HepG2 (cell line): ENCODE data around the gene AGBL3. TPM values are rescaled to one million over a fixed set of nuclear protein-coding genes. Genes with fewer than 3 reads are reported as not detected.

ENCODE experiments used
- BORCS8-MEF2B ChIP-seq: sonication (generic); formaldehyde crosslinking; IDR thresholded peaks from 2 replicates; pipeline ENCODE4 v1.8.0; 2022; ENCODE audit warnings: mild to moderate bottlenecking, missing genetic modification reagents
- CBFB ChIP-seq: sonication (generic); formaldehyde crosslinking; IDR thresholded peaks from 2 replicates; pipeline ENCODE4 v1.4.0; 2020; ENCODE audit warnings: missing genetic modification reagents
- HDAC1 ChIP-seq: sonication (generic); formaldehyde crosslinking; IDR thresholded peaks from 2 replicates; pipeline ENCODE4 v1.5.1; 2020; ENCODE audit warnings: mild to moderate bottlenecking, missing genetic modification reagents
- KLF12 ChIP-seq: sonication (generic); formaldehyde crosslinking; IDR thresholded peaks from 2 replicates; pipeline ENCODE4 v1.4.0; 2020; ENCODE audit warnings: missing genetic modification reagents, borderline replicate concordance
- MATR3 ChIP-seq: sonication (generic); formaldehyde crosslinking; IDR thresholded peaks from 2 replicates; pipeline ENCODE4 v1.4.0; 2020; ENCODE audit warnings: missing genetic modification reagents
- MZF1 ChIP-seq: sonication (generic); formaldehyde crosslinking; IDR thresholded peaks from 2 replicates; pipeline ENCODE4 v1.8.1; 2023; ENCODE audit warnings: mild to moderate bottlenecking, missing genetic modification reagents, borderline replicate concordance
- PITX1 ChIP-seq: sonication (generic); formaldehyde crosslinking; IDR thresholded peaks from 2 replicates; pipeline ENCODE4 v1.5.1; 2020; ENCODE audit warnings: mild to moderate bottlenecking, missing genetic modification reagents
- SPEN ChIP-seq: sonication (generic); formaldehyde crosslinking; IDR thresholded peaks from 2 replicates; pipeline ENCODE4 v1.5.1; 2020; ENCODE audit warnings: low read depth, mild to moderate bottlenecking, missing genetic modification reagents
- TRAFD1 ChIP-seq: sonication (generic); formaldehyde crosslinking; IDR thresholded peaks from 2 replicates; pipeline ENCODE4 v1.5.1; 2020; ENCODE audit warnings: missing genetic modification reagents, mild to moderate bottlenecking, borderline replicate concordance
- XRCC5 ChIP-seq: fragments of 200-400 bp; formaldehyde crosslinking; optimal IDR thresholded peaks from 2 replicates; pipeline ENCODE3; 2017; ENCODE audit warnings: mild to moderate bottlenecking, low read length
- ZBTB40 ChIP-seq, 2 experiments: fragments of 450-650 bp in 1 of 2; sonication (generic) in 1 of 2; formaldehyde crosslinking in 1 of 2; IDR thresholded peaks; 2 replicates each; pipeline versions ENCODE4 v1.6.1 to v1.8.0; 2016 to 2022; ENCODE audit warnings: antibody characterized with exemption in 1 of 2, mild to moderate bottlenecking in 1 of 2, missing genetic modification reagents in 1 of 2
- ZNF597 ChIP-seq: sonication (generic); formaldehyde crosslinking; IDR thresholded peaks from 2 replicates; pipeline ENCODE4 v1.5.0; 2020; ENCODE audit warnings: missing genetic modification reagents
- ZNF816 ChIP-seq: sonication (generic); formaldehyde crosslinking; IDR thresholded peaks from 2 replicates; pipeline ENCODE4 v1.8.0; 2022; ENCODE audit warnings: missing genetic modification reagents, mild to moderate bottlenecking, borderline replicate concordance
- ZNF879 ChIP-seq: sonication (generic); formaldehyde crosslinking; IDR thresholded peaks from 2 replicates; pipeline ENCODE4 v1.8.1; 2023; ENCODE audit warnings: missing genetic modification reagents
- polyA plus RNA-seq, 8 experiments: library from polyadenylated mRNA; depleted of rRNA in 3 of 8; stranded (reverse) in 7 of 8; unstranded in 1 of 8; fragments of >200 nt; fragmentation: Illumina TruSeq in 4 of 8; extraction: Trizol in 4 of 8; gene quantifications; 2 replicates each; pipeline versions ENCODE4 v1.2.1 to v1.2.3, GENCODE V29; 2011 to 2016; ENCODE audit warnings: low read depth in 4 of 8, missing spikeins in 1 of 8, mixed read lengths in 1 of 8; ENCODE audit not compliant: insufficient read depth in 1 of 8
- total RNA-seq, 5 experiments: library from RNA; depleted of rRNA; stranded (reverse); fragments of >200 nt; fragmentation: Illumina TruSeq; extraction: Trizol; gene quantifications; 2 replicates each; pipeline ENCODE4 v1.2.3, GENCODE V29; 2016; ENCODE audit warnings: low read depth in 1 of 5
- TF ChIP-seq, protein P1 (sequence below): sonication (generic); formaldehyde crosslinking; IDR thresholded peaks from 2 replicates; pipeline ENCODE4 v1.4.0; 2020; ENCODE audit warnings: low read depth, mild to moderate bottlenecking, missing genetic modification reagents

Gene AGBL3
- total and polyA plus RNA-seq, 2 of the 13 experiments (the other 11 are each of a cell fraction or from before 2014, with no cell fraction given), result 2.2 to 7.2 TPM

DNA sequence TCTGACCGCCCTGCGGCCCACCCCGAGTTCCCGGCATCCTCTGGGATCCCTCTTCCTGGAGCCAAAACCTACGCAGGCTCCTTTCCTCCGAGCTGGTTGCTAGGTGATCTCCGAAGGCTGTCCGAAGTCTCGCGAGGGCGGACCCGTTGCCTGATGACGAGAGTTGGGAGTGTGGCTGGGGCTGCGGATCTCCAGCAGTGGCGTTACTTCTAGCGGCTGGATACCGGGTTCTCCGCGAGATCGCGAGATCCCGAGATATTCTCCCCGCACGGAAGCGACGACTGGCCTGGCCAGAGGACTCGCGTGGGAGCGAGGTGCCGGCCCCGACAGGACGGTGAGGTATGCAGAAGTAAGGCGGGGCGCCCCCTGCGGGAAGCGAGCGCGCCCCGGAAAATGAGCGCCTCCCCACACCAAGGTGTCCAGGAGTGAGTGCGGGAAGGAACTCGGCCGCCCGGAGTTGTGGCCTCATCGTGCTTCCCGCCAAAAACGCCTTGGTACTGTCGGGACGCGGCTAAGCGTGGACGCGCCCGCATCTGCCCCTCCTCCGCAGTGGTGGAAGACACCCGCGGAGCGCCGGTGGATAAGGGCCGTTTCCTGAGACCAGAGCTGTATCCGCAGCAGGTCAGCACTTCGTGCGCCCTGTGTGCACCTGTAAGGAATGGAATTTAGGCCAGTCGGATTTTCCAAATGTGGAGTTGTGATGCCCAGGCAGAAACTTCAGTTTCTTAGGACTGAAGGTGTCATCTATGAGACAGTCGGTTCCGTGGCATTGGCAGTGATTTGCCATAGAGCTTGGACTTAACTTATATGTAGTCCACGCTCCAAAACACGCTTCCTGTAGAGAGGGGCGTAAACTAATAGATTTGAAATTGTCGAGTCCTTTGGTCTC is at the start of gene AGBL3 (continued):
- TF ChIP-seq ZNF597 (no peak), XRCC5 (peak; percentile 84), ZNF879 (CRISPR knock-in tag) (peak; percentile 75; the same call in 1 of the 2 replicates), MZF1 (CRISPR knock-in tag) (no peak), PITX1 (peak; percentile 50), TRAFD1 (CRISPR knock-in tag) (no peak), ZNF816 (CRISPR knock-in tag) (no peak), SPEN (CRISPR knock-in tag) (peak; percentile 78), HDAC1 (peak; percentile 61), BORCS8-MEF2B (CRISPR knock-in tag) (peak; percentile 52; the same call in 1 of the 2 replicates), ZBTB40 (IDR thresholded peaks at IDR 0.05) (no peak), ZBTB40 (CRISPR knock-in tag; IDR thresholded peaks at IDR 0.05) (peak; percentile 92), CBFB (CRISPR knock-in tag) (peak; percentile 68; the same call in 1 of the 2 replicates), MATR3 (CRISPR knock-in tag) (no peak), KLF12 (CRISPR knock-in tag) (no peak; the same call in 1 of the 2 replicates)
- TF ChIP-seq, protein P1, sequence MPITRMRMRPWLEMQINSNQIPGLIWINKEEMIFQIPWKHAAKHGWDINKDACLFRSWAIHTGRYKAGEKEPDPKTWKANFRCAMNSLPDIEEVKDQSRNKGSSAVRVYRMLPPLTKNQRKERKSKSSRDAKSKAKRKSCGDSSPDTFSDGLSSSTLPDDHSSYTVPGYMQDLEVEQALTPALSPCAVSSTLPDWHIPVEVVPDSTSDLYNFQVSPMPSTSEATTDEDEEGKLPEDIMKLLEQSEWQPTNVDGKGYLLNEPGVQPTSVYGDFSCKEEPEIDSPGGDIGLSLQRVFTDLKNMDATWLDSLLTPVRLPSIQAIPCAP (CRISPR knock-in tag), result 0 out of 2 replicates have a peak, but pooled peaks have one; percentile 52
